NCI-H226 (cell line): ENCODE measurements around the gene GNB1.
"Not testable (repeated sequence)": the region's sequence is repeated elsewhere in the genome, so short reads cannot be mapped to it uniquely, and the experiment has no call there.

Experiments used
- DNase-seq: peaks from one replicate; pipeline ENCODE4 v3.0.0-alpha.2; 2015

GNB1 gene

GRCh38 chr1:1883890-1884289 lies 7.0 kb downstream of the GNB1 start:
- not testable (repeated sequence) for DNase-seq

- no peak for DNase-seq
These were observed 7.6 kb downstream of the GNB1 start for GRCh38 chr1:1883092-1883873.

- DNase-seq: no peak
These were observed 9.2 kb downstream of the GNB1 start for GRCh38 chr1:1881727-1882126.

GRCh38 chr1:1880617-1881312 lies 10.1 kb downstream of the GNB1 start:
- DNase-seq: no peak

GRCh38 chr1:1879942-1880341 lies 10.9 kb downstream of the GNB1 start:
- DNase-seq: no peak

GRCh38 chr1:1877865-1878436 lies 12.9 kb downstream of the GNB1 start:
- DNase-seq: no peak

GRCh38 chr1:1876335-1876930 lies 14.5 kb downstream of the GNB1 start:
- DNase-seq: peak; percentile 27

- no peak for DNase-seq
These were observed 15.0 kb downstream of the GNB1 start for GRCh38 chr1:1875932-1876331.

GRCh38 chr1:1874901-1875300 lies 16.0 kb downstream of the GNB1 start:
- no peak for DNase-seq

GRCh38 chr1:1873186-1873585 lies 17.7 kb downstream of the GNB1 start:
- no peak for DNase-seq

- no peak for DNase-seq
These were observed 18.4 kb downstream of the GNB1 start for GRCh38 chr1:1872329-1872994.

- DNase-seq: no peak
These were observed 21.4 kb downstream of the GNB1 start for GRCh38 chr1:1869469-1869868.

GRCh38 chr1:1867164-1867563 lies 23.7 kb downstream of the GNB1 start:
- DNase-seq: no peak

- no peak for DNase-seq
These were observed 27.9 kb downstream of the GNB1 start for GRCh38 chr1:1862905-1863547.

GRCh38 chr1:1861761-1862310 lies 29.1 kb downstream of the GNB1 start:
- not testable (repeated sequence) for DNase-seq

GRCh38 chr1:1861339-1861730 lies 29.6 kb downstream of the GNB1 start:
- no peak for DNase-seq

- not testable (repeated sequence) for DNase-seq
These were observed 30.8 kb downstream of the GNB1 start for GRCh38 chr1:1859970-1860697.

GRCh38 chr1:1858382-1859086 lies 32.4 kb downstream of the GNB1 start:
- DNase-seq: peak; percentile 82

- DNase-seq: no peak
These were observed 33.7 kb downstream of the GNB1 start for GRCh38 chr1:1857096-1857703.

GRCh38 chr1:1856161-1856560 lies 34.7 kb downstream of the GNB1 start:
- not testable (repeated sequence) for DNase-seq
